Mammary epithelial cell (primary cell): ENCODE results near the gene MYO16.
A peak's percentile ranks its signal among the peaks of the same experiment; 100 is the strongest.

Experiments used
- EZH2 ChIP-seq: IDR thresholded peaks from 2 replicates; pipeline ENCODE4 v1.6.1; 2012; ENCODE audit warnings: low read length, inconsistent platforms, borderline replicate concordance
- TF ChIP-seq, protein P1 (sequence below), 2 donors: IDR thresholded peaks in 1 of 2; conservative IDR thresholded peaks in 1 of 2; 2 replicates each; pipeline ENCODE4 v1.5.1; 2011 to 2012; ENCODE audit warnings: inconsistent platforms in 2 of 2, low read length in 2 of 2, mild to moderate bottlenecking in 2 of 2, control low read depth in 1 of 2, low read depth in 1 of 2; ENCODE audit not compliant: insufficient read depth in 1 of 2; ENCODE audit errors: extremely low read depth in 1 of 2

DNA sequence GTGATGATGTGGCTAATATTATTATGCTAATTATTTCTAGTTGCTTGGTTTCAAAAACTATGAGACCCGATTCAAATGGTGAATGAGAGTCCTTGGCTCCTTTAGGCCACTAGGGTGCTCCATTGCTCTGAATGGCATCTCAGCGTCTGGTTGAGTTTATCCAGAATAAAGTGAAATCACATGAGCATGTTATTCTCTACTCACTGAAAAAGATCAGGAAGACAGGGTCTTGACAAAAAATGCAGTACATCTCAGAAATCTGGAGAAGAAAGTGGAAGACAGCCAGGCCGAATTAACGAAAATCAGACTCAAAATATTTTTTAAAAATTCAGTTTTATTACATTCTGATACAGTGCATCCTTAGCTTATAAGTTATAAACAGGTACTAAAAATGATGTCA is 516.2 kb downstream of the MYO16 start:
- TF ChIP-seq, protein P1, sequence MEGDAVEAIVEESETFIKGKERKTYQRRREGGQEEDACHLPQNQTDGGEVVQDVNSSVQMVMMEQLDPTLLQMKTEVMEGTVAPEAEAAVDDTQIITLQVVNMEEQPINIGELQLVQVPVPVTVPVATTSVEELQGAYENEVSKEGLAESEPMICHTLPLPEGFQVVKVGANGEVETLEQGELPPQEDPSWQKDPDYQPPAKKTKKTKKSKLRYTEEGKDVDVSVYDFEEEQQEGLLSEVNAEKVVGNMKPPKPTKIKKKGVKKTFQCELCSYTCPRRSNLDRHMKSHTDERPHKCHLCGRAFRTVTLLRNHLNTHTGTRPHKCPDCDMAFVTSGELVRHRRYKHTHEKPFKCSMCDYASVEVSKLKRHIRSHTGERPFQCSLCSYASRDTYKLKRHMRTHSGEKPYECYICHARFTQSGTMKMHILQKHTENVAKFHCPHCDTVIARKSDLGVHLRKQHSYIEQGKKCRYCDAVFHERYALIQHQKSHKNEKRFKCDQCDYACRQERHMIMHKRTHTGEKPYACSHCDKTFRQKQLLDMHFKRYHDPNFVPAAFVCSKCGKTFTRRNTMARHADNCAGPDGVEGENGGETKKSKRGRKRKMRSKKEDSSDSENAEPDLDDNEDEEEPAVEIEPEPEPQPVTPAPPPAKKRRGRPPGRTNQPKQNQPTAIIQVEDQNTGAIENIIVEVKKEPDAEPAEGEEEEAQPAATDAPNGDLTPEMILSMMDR (conservative IDR thresholded peaks at IDR 0.05 in 1 of 2, IDR thresholded peaks at IDR 0.05 in 1 of 2; ENCODE audit: extremely low read depth in 1 of 2, insufficient read depth in 1 of 2, low read depth in 1 of 2, low read length in 2 of 2), result peak; percentile 93 to 98
- no peak for TF ChIP-seq EZH2
